HepG2 (cell line): ENCODE measurements around the gene WNT9A.

Experiments used
- FOXJ3 ChIP-seq: sonication (generic); formaldehyde crosslinking; IDR thresholded peaks from 2 replicates; pipeline ENCODE4 v1.4.0; 2020; ENCODE audit warnings: missing genetic modification reagents, mild to moderate bottlenecking, borderline replicate concordance
- SALL2 ChIP-seq: sonication (generic); formaldehyde crosslinking; IDR thresholded peaks from 2 replicates; pipeline ENCODE4 v1.8.1; 2023; ENCODE audit warnings: mild to moderate bottlenecking, missing genetic modification reagents, inconsistent platforms
- ZNF577 ChIP-seq: sonication (generic); formaldehyde crosslinking; IDR thresholded peaks from 2 replicates; pipeline ENCODE4 v1.4.0; 2020; ENCODE audit warnings: mild to moderate bottlenecking, low read depth, missing genetic modification reagents, borderline replicate concordance

DNA sequence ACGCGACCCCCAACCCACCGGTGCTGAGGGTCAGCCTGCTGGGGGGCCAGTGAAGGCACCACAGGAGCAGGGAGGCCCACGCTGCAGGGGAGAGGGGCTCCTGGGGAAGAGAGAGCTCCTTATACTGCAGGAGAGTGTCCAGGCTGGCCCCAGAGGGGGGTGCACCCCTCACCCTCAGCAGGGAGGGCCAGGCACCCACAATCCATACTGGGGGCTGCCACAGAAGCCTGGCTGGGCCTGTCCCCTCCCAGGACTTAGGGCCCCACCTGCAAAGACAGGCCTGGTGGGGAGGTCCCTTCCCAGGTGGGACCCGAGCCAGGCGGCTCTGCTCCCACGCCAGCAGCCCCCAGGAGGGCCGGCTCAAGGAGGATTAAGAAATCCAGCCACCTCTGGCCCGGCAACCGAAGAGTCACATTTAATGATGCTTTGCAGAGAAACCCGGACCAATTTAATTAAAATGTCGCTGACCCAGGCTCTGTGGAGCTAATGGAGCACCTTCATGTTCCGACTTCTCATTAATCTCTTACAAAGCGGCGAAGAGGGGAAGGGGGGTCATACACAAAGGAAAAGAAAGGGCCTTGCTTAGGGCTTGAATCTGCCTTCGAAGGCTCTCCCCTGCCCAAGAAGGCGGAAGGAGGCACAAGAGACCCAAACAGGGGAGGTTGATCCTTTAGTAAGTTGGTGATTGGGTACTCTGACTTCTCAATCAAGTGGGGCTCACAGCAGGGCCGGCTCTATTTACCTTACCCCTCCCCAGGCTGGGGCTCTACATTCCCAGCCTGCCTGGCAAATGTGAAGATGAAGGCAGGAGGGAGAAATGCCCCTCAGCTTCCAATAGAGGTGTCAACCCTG, 25.0 kb downstream of the WNT9A start:
- no peak for TF ChIP-seq SALL2 (CRISPR knock-in tag)
- no peak for TF ChIP-seq ZNF577 (CRISPR knock-in tag)
- no peak for TF ChIP-seq FOXJ3 (CRISPR knock-in tag)
